Forelimb muscle (tissue), 1 donor: ENCODE data around the gene EIF3J. TPM values are rescaled to one million over a fixed set of nuclear protein-coding genes. Genes with fewer than 3 reads are reported as not detected.
"Not testable (repeated sequence)": the region's sequence is repeated elsewhere in the genome, so short reads cannot be mapped to it uniquely, and the experiment has no call there.

Experiments
- DNase-seq: peaks from one replicate; pipeline ENCODE4 v3.0.0-alpha.2; 2013; ENCODE audit warnings: low read depth
- polyA plus RNA-seq: library from polyadenylated mRNA; unstranded; fragments of 120-200 nt; gene quantifications from one replicate; pipeline ENCODE4 v1.2.1, GENCODE V29; 2013; ENCODE audit not compliant: insufficient read length

EIF3J gene, protein sequence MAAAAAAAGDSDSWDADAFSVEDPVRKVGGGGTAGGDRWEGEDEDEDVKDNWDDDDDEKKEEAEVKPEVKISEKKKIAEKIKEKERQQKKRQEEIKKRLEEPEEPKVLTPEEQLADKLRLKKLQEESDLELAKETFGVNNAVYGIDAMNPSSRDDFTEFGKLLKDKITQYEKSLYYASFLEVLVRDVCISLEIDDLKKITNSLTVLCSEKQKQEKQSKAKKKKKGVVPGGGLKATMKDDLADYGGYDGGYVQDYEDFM
- polyA plus RNA-seq: 90.8 TPM

DNA sequence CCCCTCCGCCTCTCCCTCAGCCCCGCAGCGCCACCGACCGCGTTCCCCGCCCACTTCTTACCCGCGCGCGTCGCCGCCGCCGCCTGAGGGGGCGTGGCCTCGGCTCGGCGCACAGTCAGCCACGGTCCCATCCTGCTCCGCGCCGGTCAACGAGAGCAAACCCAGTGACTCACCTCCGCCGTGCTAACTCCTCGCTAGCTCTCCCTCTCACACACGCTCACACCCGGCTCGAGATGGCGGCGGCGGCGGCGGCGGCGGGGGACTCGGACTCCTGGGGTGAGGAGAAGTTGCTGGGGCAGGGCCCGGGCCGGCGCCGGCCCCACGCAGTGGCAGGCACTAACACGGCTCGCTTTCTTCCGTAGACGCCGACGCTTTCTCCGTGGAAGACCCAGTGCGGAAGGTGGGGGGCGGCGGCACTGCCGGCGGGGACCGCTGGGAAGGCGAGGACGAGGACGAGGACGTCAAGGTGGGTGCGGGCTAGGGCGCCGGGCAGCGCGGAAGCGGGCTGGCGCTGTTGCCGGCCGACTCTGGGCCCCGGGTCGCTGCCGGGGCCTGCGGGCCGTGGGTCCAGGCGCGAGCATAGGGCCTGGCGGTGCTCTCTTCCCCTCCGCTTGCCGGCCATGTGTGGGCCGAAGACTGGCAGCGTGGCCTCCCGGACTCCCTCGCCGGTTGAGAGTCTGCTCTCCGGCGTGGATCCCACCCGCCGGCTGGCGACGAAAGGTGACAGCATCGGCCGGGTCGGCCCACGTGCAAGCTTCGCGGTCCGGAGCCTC is at the start of gene EIF3J:
Gene EIF3J, plus strand, starts transcription at position 186 of the 773 bp plus-strand sequence. Its CDS starts 48 bp downstream, at position 234.
- peak; percentile 85 for DNase-seq

DNA sequence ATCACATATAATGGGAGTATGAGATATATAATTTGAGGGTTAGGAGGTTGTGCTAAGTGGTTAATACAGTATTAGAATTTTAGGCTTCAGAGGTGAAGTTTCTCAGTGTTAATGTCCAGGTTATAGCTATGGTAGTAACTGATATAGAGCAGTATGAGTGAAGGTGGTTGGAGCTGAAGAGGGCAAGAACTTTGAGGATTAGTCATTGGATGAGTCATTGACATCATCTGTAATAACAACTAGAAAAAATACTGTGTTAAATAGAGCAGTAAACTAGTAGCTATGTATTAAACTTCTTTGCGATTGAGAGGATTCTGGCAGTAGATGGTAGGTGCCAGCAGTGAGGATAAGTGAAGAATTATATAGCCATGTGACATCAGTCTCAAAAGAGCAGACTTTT is 47.5 kb upstream of the EIF3J start:
- no peak for DNase-seq

DNA sequence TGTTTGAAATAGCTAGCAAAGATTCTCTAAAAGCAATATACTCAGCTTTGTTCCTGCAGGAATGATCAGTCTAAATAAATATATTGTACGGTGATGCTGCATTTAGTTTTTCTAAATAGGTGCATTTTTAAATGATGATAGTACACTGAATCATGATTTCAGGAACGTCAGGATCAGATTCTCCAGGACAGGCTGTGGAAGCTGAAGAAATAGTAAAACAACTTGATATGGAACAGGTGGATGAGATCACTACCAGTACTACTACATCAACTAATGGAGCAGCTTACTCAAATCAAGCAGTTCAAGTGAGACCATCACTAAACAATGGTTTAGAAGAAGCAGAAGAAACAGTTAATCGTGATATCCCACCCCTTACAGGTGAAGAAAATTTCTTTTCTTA is 46.3 kb upstream of the EIF3J start:
- no peak for DNase-seq

DNA sequence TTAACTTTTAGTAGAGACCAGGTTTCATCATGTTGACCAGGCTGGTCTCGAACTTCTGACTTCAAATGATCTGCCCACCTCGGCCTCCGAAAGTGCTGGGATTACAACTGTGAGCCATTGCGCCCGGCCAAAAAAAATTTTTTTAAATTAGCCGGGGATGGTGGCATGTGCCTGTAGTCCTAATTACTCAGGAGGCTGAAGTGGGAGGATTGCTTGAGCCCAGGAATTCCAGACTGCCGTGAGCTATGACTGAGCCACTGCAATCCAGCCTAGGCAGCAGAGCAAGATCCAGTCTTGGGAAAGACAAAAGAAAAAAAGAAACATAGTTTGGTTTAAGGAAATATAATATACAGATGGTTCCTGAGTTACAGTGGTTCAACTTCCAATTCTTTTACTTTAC is 44.9 kb upstream of the EIF3J start:
- DNase-seq: no peak

DNA sequence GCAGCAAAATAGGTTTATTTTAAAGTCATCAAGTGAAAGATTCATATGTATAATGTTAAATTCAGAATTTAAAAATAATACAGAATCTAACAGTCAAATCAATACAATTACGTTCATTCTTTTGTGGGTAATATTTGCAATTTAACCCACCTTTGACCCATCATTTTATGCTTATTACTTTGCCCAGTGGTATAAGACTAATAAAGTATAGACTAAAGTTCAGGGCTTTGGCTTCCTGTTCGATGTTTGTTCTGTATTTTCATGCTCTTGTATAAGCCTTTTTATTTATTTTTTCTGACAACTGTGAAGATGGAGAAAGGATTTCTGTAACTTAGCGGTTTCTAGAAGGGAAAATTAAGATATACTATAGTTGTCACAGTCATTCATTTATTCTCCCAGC is 44.3 kb upstream of the EIF3J start:
- DNase-seq: no peak

DNA sequence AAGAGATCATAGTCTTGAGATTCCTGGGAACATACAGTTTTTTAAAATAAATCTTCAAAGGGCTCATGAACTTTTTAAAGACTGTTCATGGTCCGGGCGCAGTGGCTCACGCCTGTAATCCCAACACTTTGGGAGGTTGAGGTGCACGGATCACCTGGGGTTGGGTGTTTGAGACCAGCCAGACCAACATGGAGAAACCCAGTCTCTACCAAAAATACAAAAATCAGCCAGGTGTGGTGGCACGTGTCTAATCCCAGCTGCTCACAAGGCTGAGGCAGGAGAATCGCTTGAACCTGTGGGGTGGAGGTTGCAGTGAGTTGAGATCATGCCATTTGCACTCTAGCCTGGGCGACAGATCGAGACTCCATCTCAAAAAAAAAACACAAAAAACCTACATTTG is 41.4 kb upstream of the EIF3J start:
- no peak for DNase-seq

DNA sequence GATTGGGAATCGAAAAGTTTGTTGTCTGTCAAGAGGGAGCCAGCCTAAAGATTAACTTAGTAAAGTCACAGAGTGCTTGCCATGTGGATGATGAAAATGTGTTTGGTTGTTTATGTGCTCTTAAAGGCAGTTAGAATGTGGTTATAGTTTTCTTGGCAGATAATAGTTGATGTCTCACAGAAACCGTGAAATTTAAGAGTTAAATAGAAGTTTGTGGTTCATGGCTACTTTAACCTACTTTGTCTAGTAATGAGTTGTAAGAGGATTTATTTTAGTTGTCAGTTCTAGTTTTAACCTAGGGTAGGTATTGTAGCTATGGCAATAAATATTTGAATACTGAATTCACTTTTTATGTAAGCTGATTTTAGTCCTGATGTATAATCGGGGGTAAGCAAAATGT is 36.4 kb upstream of the EIF3J start:
- no peak for DNase-seq

DNA sequence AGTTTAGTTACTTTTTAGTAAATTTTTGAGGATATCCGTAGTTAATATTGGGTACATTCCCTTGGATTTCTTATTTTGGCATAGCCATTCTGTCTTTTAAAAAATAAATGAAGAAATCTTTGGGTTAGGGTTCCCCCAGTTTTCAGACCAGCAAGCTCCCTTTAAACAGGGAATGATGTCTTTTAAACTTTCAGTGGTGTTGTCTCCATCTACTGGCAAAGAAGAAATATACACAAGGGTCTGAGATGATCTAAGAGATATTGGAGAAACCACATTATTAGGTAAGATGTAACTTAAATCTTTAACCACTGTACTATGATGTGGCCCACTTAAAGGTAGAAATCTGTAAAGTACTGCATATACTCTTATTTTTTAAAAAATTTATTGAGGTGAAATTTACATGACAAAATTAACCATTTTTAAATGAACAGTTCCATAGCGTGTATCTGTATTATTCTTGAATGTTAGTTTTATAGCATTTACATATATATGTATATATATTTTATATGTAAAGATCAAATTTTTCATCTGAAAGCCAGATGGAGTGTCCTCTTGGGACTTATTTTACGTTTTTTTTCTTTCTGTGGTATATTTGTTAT is 35.1 kb upstream of the EIF3J start:
- DNase-seq: peak; percentile 1

DNA sequence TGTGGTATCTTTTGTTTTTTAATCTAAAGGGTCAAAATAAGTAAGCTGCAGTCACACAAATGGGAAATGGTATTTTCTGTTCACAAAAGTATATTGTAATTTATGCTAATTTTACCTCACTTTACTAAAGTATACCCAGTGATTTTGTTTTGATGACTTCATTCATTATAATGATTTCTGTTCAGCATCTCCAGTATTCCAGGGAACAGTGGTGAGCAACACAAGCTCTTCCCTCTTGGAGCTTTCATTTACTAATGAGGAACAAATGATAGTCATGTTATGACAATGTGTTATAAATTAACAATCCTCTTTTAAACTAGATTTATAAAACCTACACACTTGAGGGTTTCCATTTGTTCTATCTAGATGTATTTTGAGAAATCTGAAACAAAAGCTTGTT is 20.5 kb upstream of the EIF3J start:
- no peak for DNase-seq

DNA sequence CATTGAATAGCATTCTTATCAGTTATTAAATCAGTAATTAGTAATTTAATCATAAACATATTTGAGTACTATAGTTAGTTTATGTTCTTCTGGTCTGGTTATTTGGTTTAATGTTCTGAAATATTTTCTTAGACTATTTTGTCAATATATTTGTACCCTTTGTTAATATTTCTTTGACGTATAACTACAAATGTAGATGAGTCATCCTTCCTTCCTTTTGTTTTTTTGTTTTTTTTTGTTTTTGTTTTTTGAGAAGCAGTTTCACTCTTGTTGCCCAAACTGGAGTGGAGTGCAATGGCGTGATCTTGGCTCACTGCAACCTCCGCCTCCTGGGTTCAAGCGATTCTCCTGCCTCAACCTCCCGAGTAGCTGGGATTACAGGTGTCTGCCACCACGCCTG is 17.4 kb upstream of the EIF3J start:
- no peak for DNase-seq

DNA sequence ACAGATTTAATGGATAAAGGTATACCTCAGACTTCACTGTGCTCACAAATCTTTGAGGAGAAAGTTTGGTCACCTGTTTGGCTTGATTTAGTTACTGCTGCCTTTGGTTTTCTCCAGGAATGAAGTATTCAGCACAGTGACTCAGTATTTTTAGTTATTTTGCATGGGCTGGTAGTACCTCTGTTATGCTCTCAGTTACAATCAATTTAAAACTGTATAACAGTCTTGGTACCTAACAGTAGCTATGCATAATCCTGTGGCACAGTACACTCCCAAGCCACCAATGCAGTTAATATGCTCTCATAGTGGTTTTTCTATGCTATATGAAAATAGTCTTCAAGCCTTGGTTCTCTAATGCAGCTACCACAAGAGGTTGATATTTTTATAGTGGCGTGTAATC is 11.9 kb upstream of the EIF3J start:
- DNase-seq: no peak

DNA sequence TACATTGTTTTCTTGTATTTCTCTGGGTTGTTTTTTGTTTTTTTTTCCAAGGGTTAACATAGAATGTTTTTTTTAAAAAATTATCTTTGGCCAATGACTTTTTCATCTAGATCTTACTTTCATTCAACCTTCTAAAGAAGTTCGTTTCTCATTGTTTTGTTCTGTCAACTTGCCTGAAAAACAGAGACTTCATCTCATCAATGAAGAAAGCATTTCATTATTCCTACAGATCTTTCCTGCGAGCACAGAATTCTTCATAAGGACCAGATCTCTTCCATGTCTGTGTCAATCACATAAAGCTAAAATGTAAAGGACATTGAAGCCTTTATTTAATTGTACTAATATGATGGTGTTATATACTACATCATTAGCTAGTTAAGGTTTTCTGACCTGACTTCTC is 9.7 kb upstream of the EIF3J start:
- DNase-seq: no peak

DNA sequence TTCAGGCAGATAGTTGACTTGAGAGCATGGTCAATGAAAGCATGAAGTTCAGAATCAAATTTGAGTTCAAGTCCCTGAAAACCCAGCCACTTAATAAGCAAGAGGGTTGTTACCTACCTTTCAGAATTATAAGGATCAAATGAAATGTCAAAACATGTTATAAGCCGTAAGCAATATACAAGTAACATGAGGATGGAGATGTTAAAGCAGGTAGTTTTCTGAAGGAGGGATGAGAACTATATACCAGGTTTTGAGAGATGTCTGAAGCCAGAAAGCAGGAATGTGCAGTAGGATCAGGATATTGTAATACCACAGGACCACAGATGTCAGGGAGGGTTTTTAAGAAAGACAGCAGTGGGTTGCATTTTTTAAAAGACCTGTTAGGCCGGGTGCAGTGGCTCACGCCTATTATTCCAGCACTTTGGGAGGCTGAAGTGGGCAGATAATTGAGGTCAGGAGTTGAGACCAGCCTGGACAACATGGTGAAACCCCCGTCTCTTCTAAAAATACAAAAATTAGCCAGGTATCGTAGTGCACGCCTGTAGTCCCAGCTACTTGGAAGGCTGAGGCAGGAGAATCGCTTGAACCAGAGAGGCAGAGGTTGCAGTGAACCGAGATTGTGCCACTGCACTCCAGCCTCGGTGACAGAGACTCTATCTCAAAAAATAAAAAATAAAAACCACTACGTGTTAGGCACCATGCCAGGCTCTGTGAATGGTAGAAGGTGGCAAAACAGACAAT is 6.9 kb upstream of the EIF3J start:
- no peak for DNase-seq

DNA sequence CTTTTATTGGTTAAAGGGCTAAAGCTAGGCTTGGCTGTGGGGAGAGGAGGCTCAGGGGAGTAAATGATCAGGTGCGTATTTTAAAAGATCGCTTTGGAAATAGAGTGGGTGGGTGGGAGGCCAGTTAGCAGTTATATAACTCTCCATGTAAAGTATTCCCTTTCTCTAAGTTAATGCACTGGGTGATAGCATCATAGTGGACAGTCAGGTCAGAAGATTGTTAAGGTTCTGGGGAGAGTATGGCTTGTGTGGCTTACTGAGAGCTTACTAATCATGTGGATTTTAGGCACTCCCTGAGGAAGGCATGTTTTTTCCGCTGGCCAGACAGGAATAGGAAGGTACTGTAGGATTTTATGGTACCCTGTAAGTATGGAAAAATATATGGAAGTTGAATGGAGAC is 6.3 kb upstream of the EIF3J start:
- DNase-seq: no peak

DNA sequence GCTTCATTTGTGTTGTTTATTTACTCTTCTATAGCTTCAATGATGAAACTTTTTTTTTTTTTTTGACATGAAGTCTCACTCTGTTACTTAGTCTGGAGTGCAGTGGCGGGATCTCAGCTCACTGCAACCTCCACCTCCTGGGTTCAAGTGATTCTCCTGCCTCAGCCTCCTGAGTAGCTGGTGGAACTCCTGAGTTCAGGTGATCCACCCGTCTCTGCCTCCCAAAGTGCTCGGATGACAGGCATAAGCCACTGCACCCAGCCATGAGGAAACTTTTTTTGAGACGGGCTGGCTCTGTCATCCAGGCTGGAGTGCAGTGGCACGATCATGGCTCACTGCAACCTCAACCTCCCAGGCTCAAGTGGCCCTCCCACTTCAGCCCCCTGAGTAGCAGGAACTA is 4.7 kb upstream of the EIF3J start:
- not testable (repeated sequence) for DNase-seq

DNA sequence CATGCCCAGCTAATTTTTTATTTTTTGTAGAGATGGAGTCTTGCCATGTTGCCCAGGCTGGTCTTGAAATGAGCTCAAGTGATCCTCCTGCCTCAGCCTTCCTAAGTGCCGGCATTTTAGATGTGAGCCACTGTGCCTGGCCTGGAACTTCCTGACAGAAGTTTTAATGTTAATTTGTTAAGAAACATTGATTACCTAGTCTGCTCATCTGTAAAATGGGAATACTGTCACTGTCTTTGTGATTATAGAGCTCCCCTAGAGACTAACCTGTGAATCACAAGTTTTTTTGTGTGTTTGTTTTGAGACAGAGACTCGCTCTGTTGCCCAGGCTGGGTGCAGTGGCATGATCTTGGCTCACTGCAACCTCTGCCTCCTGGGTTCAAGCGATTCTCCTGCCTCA is 4.3 kb upstream of the EIF3J start:
- DNase-seq: no peak

DNA sequence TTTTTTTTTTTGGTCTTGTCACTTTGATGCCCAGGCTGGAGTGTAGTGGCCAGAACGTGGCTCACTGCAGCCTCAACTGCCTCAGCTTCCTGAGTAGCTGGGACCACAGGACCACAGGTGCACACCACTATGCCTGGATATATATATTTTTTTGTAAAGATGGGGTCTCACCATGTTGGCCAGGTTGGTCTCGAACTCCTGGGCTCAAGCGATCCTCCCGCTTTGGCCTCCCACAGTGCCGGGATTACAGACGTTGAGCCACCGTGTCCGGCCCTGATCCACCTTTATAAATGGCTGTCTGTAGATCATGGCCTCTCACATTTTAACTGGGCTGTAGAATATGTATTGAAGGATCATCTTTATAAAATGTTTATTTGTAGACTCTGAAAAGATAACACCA is 1.9 kb upstream of the EIF3J start:
- DNase-seq: no peak

DNA sequence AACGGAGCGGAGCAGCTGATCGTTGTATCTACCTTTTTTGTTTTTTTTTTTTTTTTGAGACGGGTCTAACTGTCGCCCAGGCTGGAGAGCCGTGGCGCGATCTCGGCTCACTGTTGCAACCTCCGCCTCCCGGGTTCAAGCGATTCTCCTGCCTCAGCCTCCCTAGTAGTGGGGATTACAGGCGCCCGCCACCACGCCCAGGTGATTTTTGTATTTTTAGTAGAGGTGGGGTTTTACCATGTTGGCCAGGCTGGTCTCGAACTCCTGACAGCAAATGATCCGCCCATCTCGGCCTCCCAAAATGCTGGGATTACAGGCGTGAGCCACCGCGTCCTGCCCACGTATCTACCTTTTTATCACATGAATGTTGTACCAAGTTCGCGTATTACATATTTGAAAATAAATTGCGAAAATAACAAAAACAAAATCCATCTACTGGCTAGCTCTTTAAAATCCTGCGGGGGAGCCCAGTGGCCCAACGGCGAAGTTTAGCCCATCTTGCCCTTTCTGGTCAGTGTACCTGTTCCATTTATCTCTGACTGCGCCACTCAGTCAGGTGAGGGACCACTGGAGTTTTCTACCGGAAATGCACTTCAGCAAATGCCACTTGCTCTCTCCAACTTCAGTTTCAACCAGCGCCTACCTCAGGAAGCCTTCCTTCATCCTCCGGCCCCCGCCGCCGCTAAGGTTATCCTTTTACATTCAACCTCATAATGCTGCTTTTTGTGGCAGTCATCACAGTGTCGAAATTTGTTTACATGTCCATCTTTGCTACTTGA is 1.2 kb upstream of the EIF3J start:
- no peak for DNase-seq

DNA sequence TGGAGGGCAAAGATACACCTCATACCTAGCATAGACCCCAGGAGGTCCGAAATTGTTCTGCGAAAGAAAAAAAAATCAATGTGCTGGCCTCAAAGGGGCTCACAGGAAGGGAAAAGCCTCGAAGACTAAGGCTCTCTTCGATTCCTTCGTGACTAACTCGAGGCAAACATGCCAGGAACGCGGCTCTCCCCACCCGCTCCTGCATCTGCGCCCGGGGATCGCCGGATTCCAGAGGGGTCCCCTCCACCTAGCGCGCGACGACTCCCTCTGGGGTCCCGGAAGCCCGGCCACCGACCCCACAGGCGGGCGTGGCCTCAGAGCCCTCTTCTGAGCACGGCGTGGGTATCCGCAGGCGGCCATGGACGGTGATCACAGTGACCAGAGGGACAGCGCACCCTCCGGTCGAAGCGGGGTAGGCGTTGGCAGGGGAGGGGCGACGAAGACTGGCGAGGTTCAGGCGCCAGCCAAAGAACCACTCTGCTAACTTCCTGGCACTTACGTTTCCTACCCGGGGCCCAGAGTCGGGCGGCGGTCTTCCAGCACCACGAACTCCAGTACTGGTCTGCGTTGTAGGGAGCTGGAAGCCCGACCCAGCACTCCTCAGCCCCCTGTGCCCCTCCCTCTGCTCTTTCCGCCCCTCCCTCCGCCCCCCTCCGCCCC is 515 bp upstream of the EIF3J start:
- no peak for DNase-seq

DNA sequence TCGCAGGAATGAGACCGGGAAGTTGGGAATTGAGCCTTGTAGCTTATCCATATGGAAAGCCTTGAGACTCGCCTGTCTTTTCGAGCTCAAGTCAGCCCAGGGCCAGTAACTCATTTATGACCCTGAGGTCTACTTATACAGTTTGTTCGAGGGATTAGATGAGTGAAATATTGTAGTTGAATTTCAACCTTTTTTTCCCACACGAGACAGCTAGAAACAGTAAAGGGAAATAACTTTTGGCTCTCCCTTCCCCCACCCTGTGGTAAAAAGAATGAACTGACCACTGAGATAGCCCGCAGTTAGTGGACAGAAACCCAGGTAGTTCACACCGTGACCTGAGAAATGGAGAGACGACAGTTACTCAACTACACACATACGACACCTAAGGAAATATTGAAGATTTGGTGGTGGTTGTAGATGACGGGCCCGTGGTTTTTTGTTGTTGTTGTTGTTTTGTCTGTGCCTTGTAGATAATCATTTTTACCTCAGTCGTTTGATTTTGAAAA is 841 bp downstream of the EIF3J start:
- no peak for DNase-seq
